GM12865 (cell line): ENCODE measurements around the gene ZNF160.

Source experiments
- DNase-seq: peaks from one replicate; pipeline ENCODE4 v3.0.0; 2010; ENCODE audit warnings: low read depth
- H3K4me3 ChIP-seq: 2 replicates; pipeline ENCODE4 v1.5.1; 2011; ENCODE audit warnings: mild to moderate bottlenecking, low read depth, low read length, control low read depth
- TF ChIP-seq, protein P1 (sequence below): IDR thresholded peaks from 2 replicates; pipeline ENCODE4 v1.5.1; 2011; ENCODE audit warnings: low read length, control low read depth, low read depth, inconsistent platforms; ENCODE audit not compliant: insufficient read depth; ENCODE audit errors: missing control alignments

The ZNF160 gene

DNA sequence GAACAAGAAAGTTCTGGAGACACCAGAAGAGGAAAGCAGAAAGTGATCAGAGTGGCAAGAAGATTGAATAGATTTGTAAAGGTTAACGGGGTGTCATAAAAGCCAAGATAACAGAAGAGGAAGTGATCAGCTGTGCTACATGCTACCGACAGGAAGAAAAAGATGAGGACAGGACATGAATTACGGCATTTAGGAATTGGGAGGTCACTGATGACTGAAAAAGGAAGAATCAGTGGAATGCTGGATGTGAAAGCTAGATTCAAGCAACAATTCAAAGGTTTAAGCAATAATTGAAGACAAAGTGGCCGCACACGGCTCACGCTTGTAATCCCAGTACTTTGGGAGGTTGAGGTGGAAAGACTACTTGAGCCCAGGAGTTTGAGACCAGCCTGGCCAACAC, 15.1 kb downstream of the ZNF160 start:
- DNase-seq, result no peak
- H3K4me3 ChIP-seq, result no peak overlapping the region
- TF ChIP-seq, protein P1, sequence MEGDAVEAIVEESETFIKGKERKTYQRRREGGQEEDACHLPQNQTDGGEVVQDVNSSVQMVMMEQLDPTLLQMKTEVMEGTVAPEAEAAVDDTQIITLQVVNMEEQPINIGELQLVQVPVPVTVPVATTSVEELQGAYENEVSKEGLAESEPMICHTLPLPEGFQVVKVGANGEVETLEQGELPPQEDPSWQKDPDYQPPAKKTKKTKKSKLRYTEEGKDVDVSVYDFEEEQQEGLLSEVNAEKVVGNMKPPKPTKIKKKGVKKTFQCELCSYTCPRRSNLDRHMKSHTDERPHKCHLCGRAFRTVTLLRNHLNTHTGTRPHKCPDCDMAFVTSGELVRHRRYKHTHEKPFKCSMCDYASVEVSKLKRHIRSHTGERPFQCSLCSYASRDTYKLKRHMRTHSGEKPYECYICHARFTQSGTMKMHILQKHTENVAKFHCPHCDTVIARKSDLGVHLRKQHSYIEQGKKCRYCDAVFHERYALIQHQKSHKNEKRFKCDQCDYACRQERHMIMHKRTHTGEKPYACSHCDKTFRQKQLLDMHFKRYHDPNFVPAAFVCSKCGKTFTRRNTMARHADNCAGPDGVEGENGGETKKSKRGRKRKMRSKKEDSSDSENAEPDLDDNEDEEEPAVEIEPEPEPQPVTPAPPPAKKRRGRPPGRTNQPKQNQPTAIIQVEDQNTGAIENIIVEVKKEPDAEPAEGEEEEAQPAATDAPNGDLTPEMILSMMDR, result no peak

DNA sequence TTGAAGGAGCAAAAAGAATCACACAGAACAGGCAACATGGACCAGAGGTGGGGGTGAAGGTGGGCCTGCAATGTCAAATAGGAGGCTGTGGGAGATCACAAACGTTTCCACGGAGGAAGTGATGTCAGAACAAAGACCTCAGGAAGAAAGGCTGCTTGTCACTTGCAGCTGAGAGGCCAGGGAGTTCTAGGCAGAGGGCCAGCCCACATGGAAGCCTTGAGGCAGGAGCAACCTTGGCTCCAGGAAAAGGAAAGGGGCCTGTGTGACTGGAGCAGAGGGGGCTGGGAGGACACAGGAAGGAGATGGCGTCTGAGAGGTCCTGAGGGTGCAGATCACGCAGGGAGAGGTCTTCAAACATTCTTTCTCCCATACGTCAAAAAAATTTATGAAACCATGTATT, 16.3 kb downstream of the ZNF160 start:
- DNase-seq, result no peak
- TF ChIP-seq, protein P1, result no peak
- H3K4me3 ChIP-seq, result no peak overlapping the region

DNA sequence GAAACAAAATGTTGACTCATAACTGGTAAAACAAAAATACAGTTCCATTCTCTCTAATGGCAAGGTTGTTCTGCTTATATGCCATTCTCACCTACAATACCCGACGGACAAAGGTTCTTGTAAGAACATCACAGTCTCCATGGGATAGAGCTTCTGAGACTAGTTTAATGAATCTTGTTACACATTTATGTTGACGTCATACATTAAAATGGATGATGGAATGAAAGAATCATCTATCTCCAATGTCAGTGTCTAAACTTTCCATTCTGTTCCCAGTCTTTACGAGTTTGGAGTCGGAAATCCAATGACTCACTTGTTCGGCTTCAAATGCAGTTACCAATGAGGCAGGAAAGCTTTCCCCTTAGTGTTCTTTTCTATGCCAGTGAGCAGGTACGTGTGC, 17.7 kb downstream of the ZNF160 start:
- H3K4me3 ChIP-seq, result no peak overlapping the region
- TF ChIP-seq, protein P1, result no peak
- DNase-seq, result no peak

DNA sequence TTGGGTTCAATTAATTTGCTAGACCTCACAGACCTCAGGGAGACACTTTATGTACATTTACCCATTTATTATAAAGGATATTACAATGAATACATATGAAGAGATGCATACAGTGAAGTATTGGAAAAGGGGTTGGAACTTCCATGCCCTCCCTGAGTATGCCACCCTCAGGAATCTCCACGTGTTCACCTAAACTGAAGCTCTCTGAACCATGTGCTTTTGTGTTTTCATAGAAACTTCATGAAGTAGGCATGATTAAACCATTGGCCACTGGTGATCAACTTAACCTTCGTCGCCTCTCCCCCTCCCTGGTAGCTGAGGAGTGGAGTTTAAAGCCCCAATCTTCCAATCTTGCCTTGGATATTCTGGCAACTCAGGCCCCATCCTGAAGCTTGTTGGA, 20.3 kb downstream of the ZNF160 start:
- DNase-seq, result no peak
- TF ChIP-seq, protein P1, result no peak
- no peak overlapping the region for H3K4me3 ChIP-seq

DNA sequence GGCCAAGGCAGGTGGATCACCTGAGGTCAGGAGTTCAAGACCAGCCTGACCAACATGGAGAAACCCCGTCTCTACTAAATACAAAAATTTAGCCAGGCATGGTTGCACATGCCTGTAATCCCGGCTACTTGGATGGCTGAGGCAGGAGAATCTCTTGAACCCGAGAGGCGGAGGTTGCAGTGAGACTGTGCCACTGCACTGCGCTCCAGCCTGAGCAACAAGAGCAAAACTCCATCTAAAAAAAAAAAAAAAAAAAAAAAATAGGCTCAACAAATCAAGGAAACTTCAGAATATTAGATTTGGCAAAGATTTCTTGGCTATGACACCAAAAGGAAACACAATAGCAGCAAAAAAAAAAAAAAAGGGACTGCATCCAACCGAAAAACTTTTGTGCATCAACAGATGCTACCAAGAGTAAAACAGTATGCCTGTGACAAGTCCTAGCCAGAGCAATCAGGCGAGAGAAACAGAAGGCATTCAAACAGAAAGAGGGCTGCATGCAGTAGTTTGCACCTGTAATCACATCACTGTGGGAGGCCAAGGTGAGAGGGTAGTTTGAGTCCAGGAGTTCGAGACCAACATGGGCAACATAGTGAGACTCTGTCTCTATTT, 23.8 kb downstream of the ZNF160 start:
- TF ChIP-seq, protein P1, result no peak
- no peak for DNase-seq
- no peak overlapping the region for H3K4me3 ChIP-seq

DNA sequence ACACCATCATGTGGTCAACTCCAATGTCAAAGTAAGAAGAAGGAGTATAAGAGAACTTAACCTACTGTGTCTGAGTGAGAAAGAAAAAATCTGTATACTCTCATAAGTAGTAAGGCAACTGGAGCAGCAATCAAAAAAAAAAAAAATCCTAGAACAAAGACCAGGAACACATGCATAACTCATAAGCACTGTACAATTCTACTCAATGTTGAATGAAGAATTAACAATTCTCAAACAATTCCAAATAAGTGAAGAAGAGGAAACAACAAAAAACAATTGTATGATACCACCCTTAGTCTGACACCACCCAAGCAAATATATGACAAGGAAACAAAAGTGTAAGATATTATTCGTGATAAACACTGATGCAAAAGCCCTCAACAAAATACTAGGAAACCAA, 24.6 kb downstream of the ZNF160 start:
- DNase-seq, result no peak
- no peak overlapping the region for H3K4me3 ChIP-seq
- TF ChIP-seq, protein P1, result no peak

DNA sequence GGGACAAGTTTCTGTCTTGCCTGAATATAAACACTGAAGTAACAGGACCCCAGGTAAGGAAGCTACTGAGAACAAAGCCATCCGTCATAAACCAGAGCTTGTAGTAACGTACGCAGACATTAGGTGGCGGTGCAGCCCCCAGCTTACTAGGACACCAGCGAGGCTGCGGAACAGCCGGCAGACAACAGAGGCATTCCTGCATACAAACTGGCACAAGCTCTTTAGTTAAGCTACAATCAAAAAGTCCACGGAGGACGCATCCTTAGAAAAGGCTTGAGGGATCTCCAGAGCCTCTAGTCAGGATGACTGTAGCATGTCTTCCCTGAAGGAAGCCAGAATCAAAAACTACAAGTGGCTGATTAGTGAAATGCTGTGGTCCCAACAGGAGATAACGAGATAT, 26.2 kb downstream of the ZNF160 start:
- TF ChIP-seq, protein P1, result no peak
- DNase-seq, result no peak
- no peak overlapping the region for H3K4me3 ChIP-seq
